GM21529 (cell line): Measurements from ENCODE around the gene SAP130.
A peak's percentile ranks its signal among the peaks of the same experiment; 100 is the strongest.

Source experiments
- ATAC-seq: cut with Tn5 transposase; IDR thresholded peaks from one replicate; pipeline ENCODE4 v1.9.1; 2021; ENCODE audit not compliant: unreplicated experiment

SAP130 gene

DNA sequence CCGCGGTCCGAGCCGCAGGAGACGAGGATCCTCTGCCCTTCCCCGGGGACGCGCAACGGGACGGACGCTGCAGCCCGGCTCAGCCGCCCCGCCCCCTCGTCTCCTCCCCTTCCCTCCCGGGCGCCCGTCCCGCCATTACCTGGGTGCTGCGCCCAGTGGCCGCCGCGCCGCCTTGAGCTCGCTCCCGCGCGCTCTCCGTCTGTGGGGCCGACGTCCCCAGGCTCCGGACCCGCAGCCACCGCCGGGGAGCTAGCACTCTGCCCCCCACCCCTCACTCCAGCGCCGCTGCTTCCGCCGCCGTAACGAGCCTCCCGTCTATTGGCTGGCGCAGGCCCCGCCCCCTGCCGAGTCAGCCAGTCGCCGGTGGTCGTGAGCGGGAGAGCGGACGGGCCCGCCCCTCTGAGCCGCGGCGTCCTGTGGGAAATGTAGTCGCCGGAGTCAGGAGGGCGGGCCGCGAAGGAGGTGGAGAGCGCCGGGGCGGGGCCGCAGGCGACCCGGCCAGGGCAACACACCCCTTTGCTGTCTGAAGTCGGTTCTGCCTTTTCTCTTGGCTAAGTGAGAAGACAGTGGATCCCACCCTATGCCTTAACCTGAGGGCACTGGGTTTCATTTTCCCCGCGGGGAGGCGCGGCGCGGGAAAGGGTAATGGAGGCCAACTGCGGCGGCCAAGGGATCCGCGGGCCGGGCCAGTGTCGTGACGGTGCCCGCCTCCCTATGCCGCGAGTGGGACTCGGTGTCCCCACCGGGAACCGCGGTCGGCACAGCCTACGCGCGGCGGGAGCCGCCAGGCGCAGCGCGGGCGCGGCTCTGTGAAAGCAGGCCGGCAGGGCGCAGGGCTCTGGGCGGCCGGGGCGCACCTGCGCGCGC lies at the start of gene SAP130:
Gene SAP130 (minus strand): TSS at position 259 of the 867 bp plus-strand sequence. CDS start 1,767 bp downstream, outside the sequence.
- peak; percentile 80 for ATAC-seq

- no peak for ATAC-seq
Observed at GRCh38 chr2:128076461-128077106, 48.7 kb upstream of the SAP130 start.

GRCh38 chr2:128073278-128073677 lies 45.4 kb upstream of the SAP130 start:
- no peak for ATAC-seq

- ATAC-seq = no peak
Observed at GRCh38 chr2:128069769-128070168, 41.9 kb upstream of the SAP130 start.

DNA sequence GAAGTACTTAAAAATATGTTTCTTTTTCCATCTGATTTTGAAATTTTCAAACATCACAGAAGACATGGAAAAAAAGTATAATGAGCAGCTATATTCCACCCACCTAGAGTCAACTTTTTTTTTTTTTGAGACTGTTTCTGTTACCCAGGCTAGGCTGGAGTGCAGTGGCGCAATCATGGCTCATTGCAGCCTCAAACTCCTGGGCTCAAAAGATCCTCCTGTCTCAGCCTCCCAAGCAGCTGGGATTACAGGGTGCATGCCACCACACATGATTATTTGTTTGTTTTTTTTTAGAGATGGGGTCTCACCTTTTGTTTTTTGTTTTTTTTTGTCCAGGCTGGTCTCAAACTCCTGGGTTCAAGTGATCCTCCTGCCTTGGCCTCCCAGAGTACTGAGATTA lies 36.5 kb upstream of the SAP130 start:
- no peak for ATAC-seq

GRCh38 chr2:128062571-128062970 lies 34.7 kb upstream of the SAP130 start:
- ATAC-seq = no peak

DNA sequence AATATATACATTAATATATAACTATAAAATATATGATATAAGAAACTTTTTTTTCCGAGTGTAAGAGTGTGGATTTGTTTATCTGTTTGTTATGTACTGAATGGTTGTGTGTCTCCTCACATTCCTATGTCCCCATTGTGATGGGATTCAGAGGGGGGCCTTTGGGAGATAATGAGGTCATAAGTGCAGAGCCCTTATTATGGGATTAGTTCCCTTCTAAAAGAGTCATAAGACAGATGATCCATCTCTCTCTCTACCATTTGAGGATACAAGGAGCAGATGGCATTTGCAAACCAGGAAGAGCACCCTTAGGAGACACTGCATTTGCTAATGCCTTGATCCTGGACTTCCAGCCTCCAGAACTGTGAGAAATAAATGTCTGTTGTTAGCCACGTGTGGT lies 30.3 kb upstream of the SAP130 start:
- no peak for ATAC-seq

- ATAC-seq = no peak
Observed at GRCh38 chr2:128057334-128057733, 29.5 kb upstream of the SAP130 start.

GRCh38 chr2:128054104-128054885 lies 26.4 kb upstream of the SAP130 start:
- ATAC-seq = no peak

DNA sequence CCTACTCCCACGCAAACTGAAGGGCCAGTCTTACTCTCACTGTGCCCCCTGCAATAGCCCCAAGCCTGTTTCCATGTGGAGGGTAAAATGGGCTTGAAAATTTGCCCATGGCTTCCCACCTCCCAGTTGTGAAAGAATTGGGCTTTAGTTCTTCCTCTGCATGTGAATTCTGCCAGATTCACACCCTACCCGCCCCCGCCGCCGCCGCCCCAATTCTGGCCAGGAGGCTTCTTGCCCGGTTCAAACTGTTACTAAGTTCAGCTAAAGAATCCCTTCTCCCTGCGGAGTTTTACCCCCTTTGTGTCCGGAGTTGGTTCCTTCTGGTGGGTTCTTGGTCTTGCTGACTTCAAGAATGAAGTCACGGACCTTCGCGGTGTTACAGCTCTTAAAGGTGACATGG lies 25.5 kb upstream of the SAP130 start:
- no peak for ATAC-seq

DNA sequence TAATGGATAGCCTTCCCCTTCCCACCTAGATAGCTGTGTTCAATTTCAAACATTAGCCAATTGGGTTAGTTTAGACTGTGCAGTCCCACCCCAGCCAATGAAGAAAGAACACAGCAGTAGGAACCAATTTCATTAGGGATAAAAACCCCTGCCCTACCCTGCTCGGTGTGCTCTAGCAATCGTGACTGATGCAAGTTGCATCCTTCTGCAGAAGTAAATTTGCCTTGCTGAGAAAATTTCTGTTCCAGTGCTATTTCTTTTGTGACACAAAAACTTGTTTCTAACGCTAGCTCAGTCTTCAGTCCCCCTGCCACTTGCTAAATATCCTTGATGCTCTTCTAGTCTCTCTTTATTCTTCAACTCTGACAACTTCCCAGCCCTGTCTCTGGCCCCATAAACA lies 15.2 kb upstream of the SAP130 start:
- no peak for ATAC-seq

GRCh38 chr2:128041561-128041960 lies 13.7 kb upstream of the SAP130 start:
- no peak for ATAC-seq

GRCh38 chr2:128040166-128040771 lies 12.4 kb upstream of the SAP130 start:
- no peak for ATAC-seq

DNA sequence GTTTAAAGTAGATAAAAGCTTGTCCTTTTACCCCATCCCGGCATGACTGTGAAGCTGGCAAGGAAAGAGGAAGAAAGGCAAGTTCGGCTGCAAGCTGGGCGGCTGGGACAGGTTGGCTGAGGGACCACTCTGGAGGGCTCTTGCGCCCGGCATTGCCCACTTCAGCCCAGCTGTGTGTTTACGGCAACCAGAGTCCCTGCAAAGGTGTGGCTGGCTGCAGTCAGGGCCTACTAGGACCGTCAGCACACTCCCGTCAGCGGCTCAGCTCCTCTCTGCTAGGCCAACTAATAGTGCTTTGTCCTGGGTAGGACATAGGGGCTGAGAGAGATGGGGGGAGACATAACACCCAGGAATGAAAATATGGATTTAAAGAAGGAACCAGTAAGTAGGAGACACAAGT lies 11.7 kb upstream of the SAP130 start:
- ATAC-seq = no peak

- no peak for ATAC-seq
Observed at GRCh38 chr2:128038411-128038810, 10.6 kb upstream of the SAP130 start.

- no peak for ATAC-seq
Observed at GRCh38 chr2:128037649-128038048, 9.8 kb upstream of the SAP130 start.

- no peak for ATAC-seq
Observed at GRCh38 chr2:128036748-128037607, 9.1 kb upstream of the SAP130 start.

GRCh38 chr2:128032092-128032491 lies 4.2 kb upstream of the SAP130 start:
- no peak for ATAC-seq

DNA sequence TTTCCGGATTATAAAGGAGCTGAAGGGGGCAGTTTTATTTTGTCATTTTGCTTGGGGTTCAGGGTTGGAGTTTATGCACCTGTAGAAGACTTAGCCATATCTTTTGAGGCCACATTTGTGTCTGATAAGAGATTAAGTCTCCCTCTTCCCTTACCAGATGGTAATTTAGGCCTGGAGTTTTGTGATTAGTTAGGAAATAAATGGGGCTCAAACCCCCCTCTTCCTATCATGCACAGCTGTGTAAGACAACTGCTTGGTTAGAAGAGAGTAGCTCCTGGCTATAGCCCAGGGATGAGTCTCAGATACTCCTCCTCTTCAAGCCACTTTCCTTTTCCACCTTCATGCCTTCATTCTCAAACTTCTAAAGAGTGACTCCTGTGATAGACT lies 802 bp upstream of the SAP130 start:
- ATAC-seq = no peak

GRCh38 chr2:128027278-128027800 lies 520 bp downstream of the SAP130 start:
- peak; percentile 79 for ATAC-seq
